IPS-15b (cell line): ENCODE data around the gene PRKN.

Experiments used
- H3K27me3 ChIP-seq: one replicate; pipeline ENCODE4 v1.6.1; 2013; ENCODE audit warnings: low read length; ENCODE audit not compliant: control insufficient read depth, insufficient read depth
- H3K36me3 ChIP-seq: one replicate; pipeline ENCODE4 v1.6.1; 2013; ENCODE audit warnings: low read length; ENCODE audit not compliant: control insufficient read depth, insufficient read depth
- H3K4me1 ChIP-seq: one replicate; pipeline ENCODE4 v1.6.1; 2013; ENCODE audit warnings: mild to moderate bottlenecking, low read length; ENCODE audit not compliant: control insufficient read depth, insufficient read depth
- H3K4me3 ChIP-seq: one replicate; pipeline ENCODE4 v1.5.1; 2013; ENCODE audit warnings: low read depth, low read length
- H3K9ac ChIP-seq: one replicate; pipeline ENCODE4 v1.6.1; 2013; ENCODE audit warnings: low read depth, mild to moderate bottlenecking, low read length
- H3K9me3 ChIP-seq: one replicate; pipeline ENCODE4 v1.6.1; 2013; ENCODE audit warnings: mild to moderate bottlenecking, low read length; ENCODE audit not compliant: control insufficient read depth, insufficient read depth

The PRKN gene

GRCh38 chr6:161721511-161721910 lies 1006.1 kb downstream of the PRKN start:
- Histone ChIP-seq H3K4me3 (no peak overlapping the region), H3K27me3 (no peaks in the 10 kb centered on the region), H3K36me3 (no peaks in the 10 kb centered on the region), H3K9me3 (no peaks in the 10 kb centered on the region), H3K9ac (no peak overlapping the region), H3K4me1 (no peaks in the 10 kb centered on the region)

GRCh38 chr6:161716176-161716575 lies 1011.4 kb downstream of the PRKN start:
- Histone ChIP-seq H3K9ac (no peak overlapping the region), H3K4me3 (no peak overlapping the region), H3K36me3 (no peaks in the 10 kb centered on the region), H3K9me3 (no peaks in the 10 kb centered on the region), H3K27me3 (no peaks in the 10 kb centered on the region), H3K4me1 (no peaks in the 10 kb centered on the region)

GRCh38 chr6:161711938-161712337 lies 1015.6 kb downstream of the PRKN start:
- Histone ChIP-seq H3K4me3 (no peak overlapping the region), H3K9me3 (no peaks in the 10 kb centered on the region), H3K4me1 (no peaks in the 10 kb centered on the region), H3K36me3 (no peaks in the 10 kb centered on the region), H3K27me3 (no peaks in the 10 kb centered on the region), H3K9ac (no peak overlapping the region)

GRCh38 chr6:161711515-161711914 lies 1016.1 kb downstream of the PRKN start:
- no peaks in the 10 kb centered on the region for H3K9me3 ChIP-seq
- H3K27me3 ChIP-seq = no peaks in the 10 kb centered on the region
- no peak overlapping the region for H3K9ac ChIP-seq
- H3K4me1 ChIP-seq = no peaks in the 10 kb centered on the region
- no peak overlapping the region for H3K4me3 ChIP-seq
- no peaks in the 10 kb centered on the region for H3K36me3 ChIP-seq

- Histone ChIP-seq H3K9me3 (no peaks in the 10 kb centered on the region), H3K4me1 (no peaks in the 10 kb centered on the region), H3K36me3 (no peaks in the 10 kb centered on the region)
Measured at GRCh38 chr6:161710698-161711097, 1016.9 kb downstream of the PRKN start.

GRCh38 chr6:161701056-161701455 lies 1026.5 kb downstream of the PRKN start:
- Histone ChIP-seq H3K36me3 (no peaks in the 10 kb centered on the region), H3K27me3 (no peaks in the 10 kb centered on the region), H3K4me1 (no peaks in the 10 kb centered on the region), H3K9ac (no peak overlapping the region), H3K9me3 (no peaks in the 10 kb centered on the region), H3K4me3 (no peak overlapping the region)

More at GRCh38 chr6:161710698-161711097, 1016.9 kb downstream of the PRKN start:
- H3K9ac ChIP-seq = no peak overlapping the region
- no peak overlapping the region for H3K4me3 ChIP-seq
- no peaks in the 10 kb centered on the region for H3K27me3 ChIP-seq

GRCh38 chr6:161696801-161697200 lies 1030.8 kb downstream of the PRKN start:
- Histone ChIP-seq H3K36me3 (no peaks in the 10 kb centered on the region), H3K4me1 (no peaks in the 10 kb centered on the region), H3K4me3 (no peak overlapping the region), H3K9me3 (no peaks in the 10 kb centered on the region), H3K27me3 (no peaks in the 10 kb centered on the region), H3K9ac (no peak overlapping the region)

- Histone ChIP-seq H3K9me3 (no peaks in the 10 kb centered on the region), H3K4me1 (no peaks in the 10 kb centered on the region), H3K27me3 (no peaks in the 10 kb centered on the region), H3K36me3 (no peaks in the 10 kb centered on the region), H3K4me3 (no peak overlapping the region), H3K9ac (no peak overlapping the region)
Measured at GRCh38 chr6:161694995-161695394, 1032.6 kb downstream of the PRKN start.

GRCh38 chr6:161686655-161687054 lies 1040.9 kb downstream of the PRKN start:
- Histone ChIP-seq H3K27me3 (no peaks in the 10 kb centered on the region), H3K36me3 (no peaks in the 10 kb centered on the region), H3K4me3 (no peak overlapping the region), H3K9me3 (no peaks in the 10 kb centered on the region), H3K4me1 (peaks cover 3% of the 10 kb centered on the region), H3K9ac (no peak overlapping the region)

GRCh38 chr6:161684731-161685475 lies 1042.7 kb downstream of the PRKN start:
- H3K4me3 ChIP-seq = no peak overlapping the region
- H3K27me3 ChIP-seq = no peaks in the 10 kb centered on the region
- no peaks in the 10 kb centered on the region for H3K9me3 ChIP-seq
- H3K4me1 ChIP-seq = peaks cover 3% of the 10 kb centered on the region
- H3K9ac ChIP-seq = no peak overlapping the region
- H3K36me3 ChIP-seq = no peaks in the 10 kb centered on the region

- Histone ChIP-seq H3K4me3 (no peak overlapping the region), H3K9ac (no peak overlapping the region), H3K4me1 (peaks cover 3% of the 10 kb centered on the region), H3K36me3 (no peaks in the 10 kb centered on the region), H3K27me3 (no peaks in the 10 kb centered on the region), H3K9me3 (no peaks in the 10 kb centered on the region)
Measured at GRCh38 chr6:161683400-161683799, 1044.2 kb downstream of the PRKN start.

- Histone ChIP-seq H3K4me1 (peaks cover 3% of the 10 kb centered on the region), H3K9me3 (no peaks in the 10 kb centered on the region), H3K4me3 (no peak overlapping the region), H3K9ac (no peak overlapping the region), H3K27me3 (no peaks in the 10 kb centered on the region), H3K36me3 (no peaks in the 10 kb centered on the region)
Measured at GRCh38 chr6:161682982-161683381, 1044.6 kb downstream of the PRKN start.
